ENCODE data around the gene LARP4B. TPM values are rescaled to one million over a fixed set of nuclear protein-coding genes. Genes with fewer than 3 reads are reported as not detected.
"Not testable (repeated sequence)": the region's sequence is repeated elsewhere in the genome, so short reads cannot be mapped to it uniquely, and the experiment has no call there.

LARP4B gene
- polyA plus RNA-seq, 2 of the 4 experiments (the other 2 are of a cell fraction): 25.5 to 54.2 TPM

GRCh38 chr10:770975-771374, 160.5 kb downstream of the LARP4B start:
- Histone ChIP-seq H3K9me3 (peaks cover 30% of the 10 kb centered on the region; the same call in 2 of the 3 replicates), H3K4me3 (no peak overlapping the region), H3K27ac (no peak overlapping the region), H3K4me1 (peaks cover 10% of the 10 kb centered on the region), H3K4me2 (no peak overlapping the region)
- FAIRE-seq: no peak
- ChIA-PET CTCF (no interaction called here), POLR2A (no interaction called here)
- ATAC-seq: no peak
- 81% methylated on average over 11 of the region's 15 CpGs for WGBS (ENCODE audit: missing lambda C conversion rate)
- DNase-seq (ENCODE audit: low read depth in 1 of 2, low spot score in 1 of 2): no peak
- TF ChIP-seq CEBPB (IDR thresholded peaks at IDR 0.05) (no peak), MAX (IDR thresholded peaks at IDR 0.05) (no peak), EP300 (IDR thresholded peaks at IDR 0.05) (no peak), JUN (IDR thresholded peaks at IDR 0.05) (no peak), POLR2AphosphoS2 (conservative IDR thresholded peaks at IDR 0.05; ENCODE audit: low read length) (no peak), CHD4 (IDR thresholded peaks at IDR 0.05; ENCODE audit: borderline replicate concordance) (no peak), HDAC2 (IDR thresholded peaks at IDR 0.05) (no peak), TP53 (CRISPR knock-in tag; IDR thresholded peaks at IDR 0.05) (no peak), SREBF2 (IDR thresholded peaks at IDR 0.05) (no peak), ZC3H11A (IDR thresholded peaks at IDR 0.05) (no peak), USF2 (IDR thresholded peaks at IDR 0.05) (no peak), TFCP2L1 (CRISPR knock-in tag; IDR thresholded peaks at IDR 0.05) (no peak)

- ATAC-seq: peak in 1 of 2 experiments; percentile 30; a peak in 1 of 6 replicates
- POLR2A ChIA-PET; H3K4me1 ChIP-seq; FAIRE-seq; DNase-seq (ENCODE audit: low read depth in 1 of 2, low spot score in 1 of 2); H3K4me2 ChIP-seq; H3K27ac ChIP-seq; H3K4me3 ChIP-seq: not testable (repeated sequence)
- H3K9me3 ChIP-seq: peaks cover 30% of the 10 kb centered on the region; the same call in 2 of the 3 replicates
- CTCF ChIA-PET: interaction anchor here (0.6 kb wide), 1 partner anchor 335 kb away, joined by 4 read pairs; no protein-coding TSS in a partner anchor
- 63% methylated on average over 8 of the region's 13 CpGs for WGBS (ENCODE audit: missing lambda C conversion rate)
Measured at GRCh38 chr10:770048-770712, 161.3 kb downstream of the LARP4B start.

- ChIA-PET POLR2A (no interaction called here), CTCF (interaction anchor here (1.9 kb wide), 1 partner anchor 21 kb away, joined by 5 read pairs; no protein-coding TSS in a partner anchor)
- Histone ChIP-seq H3K27ac (no peak overlapping the region), H3K4me3 (no peak overlapping the region), H3K9me3 (peaks cover 30% of the 10 kb centered on the region; the same call in 2 of the 3 replicates), H3K4me1 (no peaks in the 10 kb centered on the region), H3K4me2 (no peak overlapping the region)
- FAIRE-seq: no peak
- TF ChIP-seq HOXB13 (CRISPR knock-in tag; IDR thresholded peaks at IDR 0.05; ENCODE audit: low read depth) (no peak), RFX5 (IDR thresholded peaks at IDR 0.05) (no peak), TFCP2L1 (CRISPR knock-in tag; IDR thresholded peaks at IDR 0.05) (no peak), CBX2 (IDR thresholded peaks at IDR 0.05; ENCODE audit: borderline replicate concordance, low read depth) (no peak), RNF2 (IDR thresholded peaks at IDR 0.05; ENCODE audit: borderline replicate concordance, low read depth) (no peak), ESRRA (IDR thresholded peaks at IDR 0.05; ENCODE audit: borderline replicate concordance, low read length) (no peak), POLR2AphosphoS2 (conservative IDR thresholded peaks at IDR 0.05; ENCODE audit: low read length) (no peak), FOSB (CRISPR knock-in tag; IDR thresholded peaks at IDR 0.05) (no peak), ZFP36 (IDR thresholded peaks at IDR 0.05; ENCODE audit: borderline replicate concordance, partially characterized antibody) (no peak), JUNB (IDR thresholded peaks at IDR 0.05) (no peak), ELK1 (IDR thresholded peaks at IDR 0.05; ENCODE audit: low read depth, low read length) (no peak), CHD4 (IDR thresholded peaks at IDR 0.05; ENCODE audit: borderline replicate concordance) (no peak), PBX3 (IDR thresholded peaks at IDR 0.05) (no peak)
- ATAC-seq: no peak
- WGBS (ENCODE audit: missing lambda C conversion rate): 42% methylated on average over 2 of the region's 2 CpGs
- no peak for DNase-seq (ENCODE audit: low read depth in 1 of 2, low spot score in 1 of 2)
Measured at GRCh38 chr10:767794-768193, 163.7 kb downstream of the LARP4B start.

All from A549 (cell line).